GM18505 (cell line): ENCODE results near the gene SPOCK1.

Experiments used
- ATAC-seq: cut with Tn5 transposase; IDR thresholded peaks from one replicate; pipeline ENCODE4 v1.9.1; 2021; ENCODE audit not compliant: unreplicated experiment
- POLR2A ChIP-seq: IDR thresholded peaks from 4 replicates; pipeline ENCODE4 v1.6.1; 2011; ENCODE audit warnings: borderline replicate concordance; ENCODE audit not compliant: insufficient read depth, insufficient read length; ENCODE audit errors: extremely low read depth

SPOCK1 gene

GRCh38 chr5:137136991-137137632 lies 362.0 kb downstream of the SPOCK1 start:
- TF ChIP-seq POLR2A = no peak
- no peak for ATAC-seq

GRCh38 chr5:137134920-137135532 lies 364.1 kb downstream of the SPOCK1 start:
- ATAC-seq = no peak
- no peak for TF ChIP-seq POLR2A

GRCh38 chr5:137129886-137130680 lies 369.0 kb downstream of the SPOCK1 start:
- TF ChIP-seq POLR2A = no peak
- ATAC-seq = no peak

- no peak for ATAC-seq
- TF ChIP-seq POLR2A = no peak
Measured at GRCh38 chr5:137128012-137128411, 371.1 kb downstream of the SPOCK1 start.

GRCh38 chr5:137126829-137127228 lies 372.3 kb downstream of the SPOCK1 start:
- no peak for ATAC-seq
- no peak for TF ChIP-seq POLR2A

GRCh38 chr5:137122558-137122957 lies 376.6 kb downstream of the SPOCK1 start:
- ATAC-seq = no peak
- TF ChIP-seq POLR2A = no peak

GRCh38 chr5:137122075-137122474 lies 377.1 kb downstream of the SPOCK1 start:
- no peak for ATAC-seq
- no peak for TF ChIP-seq POLR2A

GRCh38 chr5:137119321-137119720 lies 379.8 kb downstream of the SPOCK1 start:
- no peak for TF ChIP-seq POLR2A
- ATAC-seq = no peak

GRCh38 chr5:137118629-137119028 lies 380.5 kb downstream of the SPOCK1 start:
- no peak for ATAC-seq
- no peak for TF ChIP-seq POLR2A

GRCh38 chr5:137115152-137115551 lies 384.0 kb downstream of the SPOCK1 start:
- no peak for ATAC-seq
- TF ChIP-seq POLR2A = no peak

- ATAC-seq = no peak
- no peak for TF ChIP-seq POLR2A
Measured at GRCh38 chr5:137114529-137114928, 384.6 kb downstream of the SPOCK1 start.

- ATAC-seq = no peak
- TF ChIP-seq POLR2A = no peak
Measured at GRCh38 chr5:137113939-137114338, 385.2 kb downstream of the SPOCK1 start.

- no peak for ATAC-seq
- no peak for TF ChIP-seq POLR2A
Measured at GRCh38 chr5:137113161-137113560, 386.0 kb downstream of the SPOCK1 start.

GRCh38 chr5:137105351-137106035 lies 393.6 kb downstream of the SPOCK1 start:
- no peak for ATAC-seq
- TF ChIP-seq POLR2A = no peak

GRCh38 chr5:137101544-137101943 lies 397.6 kb downstream of the SPOCK1 start:
- TF ChIP-seq POLR2A = no peak
- no peak for ATAC-seq
